Measurements from ENCODE around the gene NT5DC1.

DNA sequence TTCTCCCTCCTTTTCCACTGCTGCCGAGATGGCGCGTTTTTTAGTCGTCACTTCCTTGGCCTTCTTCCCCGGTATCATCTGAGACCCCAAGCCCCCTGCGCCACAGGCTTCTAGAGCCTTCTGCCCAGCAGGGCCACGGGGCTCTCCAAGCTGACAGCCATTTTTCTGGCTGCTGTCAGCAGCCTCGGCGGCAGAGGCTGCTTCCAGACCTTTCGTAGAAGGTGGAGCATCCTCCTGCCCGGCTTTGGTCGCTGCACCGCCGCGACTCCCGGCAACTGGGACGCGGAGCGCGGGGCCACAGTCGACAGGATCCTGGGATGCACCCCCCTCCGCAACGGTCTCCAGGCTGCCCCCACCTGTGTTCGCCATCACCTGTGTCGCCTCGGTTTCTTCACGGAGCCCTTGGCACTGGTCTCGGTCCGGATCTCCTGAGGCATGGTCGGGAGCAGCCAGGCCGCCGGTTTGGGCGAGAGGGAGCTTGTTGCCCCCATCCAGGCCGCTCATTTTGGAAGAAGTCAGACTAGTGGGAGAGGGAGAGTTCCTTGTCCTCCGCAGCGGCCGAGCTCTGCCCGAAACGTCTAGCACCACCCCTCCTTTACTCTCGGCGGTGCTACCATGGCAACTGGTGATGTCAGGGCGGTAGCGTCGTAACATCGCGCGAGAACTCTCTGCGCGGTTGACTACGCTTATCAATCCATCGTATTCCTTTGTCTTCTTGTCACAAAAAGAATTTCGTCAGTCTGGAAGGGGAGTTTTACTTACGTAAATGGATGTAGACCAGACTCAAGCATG is 153.0 kb downstream of the NT5DC1 start, which contains the start of gene TSPYL4:
- TF ChIP-seq, protein P1, sequence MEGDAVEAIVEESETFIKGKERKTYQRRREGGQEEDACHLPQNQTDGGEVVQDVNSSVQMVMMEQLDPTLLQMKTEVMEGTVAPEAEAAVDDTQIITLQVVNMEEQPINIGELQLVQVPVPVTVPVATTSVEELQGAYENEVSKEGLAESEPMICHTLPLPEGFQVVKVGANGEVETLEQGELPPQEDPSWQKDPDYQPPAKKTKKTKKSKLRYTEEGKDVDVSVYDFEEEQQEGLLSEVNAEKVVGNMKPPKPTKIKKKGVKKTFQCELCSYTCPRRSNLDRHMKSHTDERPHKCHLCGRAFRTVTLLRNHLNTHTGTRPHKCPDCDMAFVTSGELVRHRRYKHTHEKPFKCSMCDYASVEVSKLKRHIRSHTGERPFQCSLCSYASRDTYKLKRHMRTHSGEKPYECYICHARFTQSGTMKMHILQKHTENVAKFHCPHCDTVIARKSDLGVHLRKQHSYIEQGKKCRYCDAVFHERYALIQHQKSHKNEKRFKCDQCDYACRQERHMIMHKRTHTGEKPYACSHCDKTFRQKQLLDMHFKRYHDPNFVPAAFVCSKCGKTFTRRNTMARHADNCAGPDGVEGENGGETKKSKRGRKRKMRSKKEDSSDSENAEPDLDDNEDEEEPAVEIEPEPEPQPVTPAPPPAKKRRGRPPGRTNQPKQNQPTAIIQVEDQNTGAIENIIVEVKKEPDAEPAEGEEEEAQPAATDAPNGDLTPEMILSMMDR (IDR thresholded peaks at IDR 0.05), result no peak
- 0 out of 4 replicates have a peak, but pooled peaks of 1 of the 2 experiments have one; percentile 16 for TF ChIP-seq CEBPB (IDR thresholded peaks at IDR 0.05)
- no peak for TF ChIP-seq ESRRA (IDR thresholded peaks at IDR 0.05; ENCODE audit: borderline replicate concordance, low read length)
- no peak for TF ChIP-seq CHD4 (IDR thresholded peaks at IDR 0.05; ENCODE audit: borderline replicate concordance)
- no peak for TF ChIP-seq RAD21 (conservative IDR thresholded peaks at IDR 0.05 in 1 of 2, IDR thresholded peaks at IDR 0.05 in 1 of 2)
- TF ChIP-seq POLR2A (IDR thresholded peaks at IDR 0.05; ENCODE audit: low read length), result peak; percentile 59

All from A549 (cell line).